GM19023 (cell line): ENCODE data around the gene SMIM32.

Experiments used
- ATAC-seq: cut with Tn5 transposase; IDR thresholded peaks from one replicate; pipeline ENCODE4 v1.9.1; 2021; ENCODE audit warnings: mild to moderate bottlenecking, moderate library complexity; ENCODE audit not compliant: unreplicated experiment

SMIM32 gene

DNA sequence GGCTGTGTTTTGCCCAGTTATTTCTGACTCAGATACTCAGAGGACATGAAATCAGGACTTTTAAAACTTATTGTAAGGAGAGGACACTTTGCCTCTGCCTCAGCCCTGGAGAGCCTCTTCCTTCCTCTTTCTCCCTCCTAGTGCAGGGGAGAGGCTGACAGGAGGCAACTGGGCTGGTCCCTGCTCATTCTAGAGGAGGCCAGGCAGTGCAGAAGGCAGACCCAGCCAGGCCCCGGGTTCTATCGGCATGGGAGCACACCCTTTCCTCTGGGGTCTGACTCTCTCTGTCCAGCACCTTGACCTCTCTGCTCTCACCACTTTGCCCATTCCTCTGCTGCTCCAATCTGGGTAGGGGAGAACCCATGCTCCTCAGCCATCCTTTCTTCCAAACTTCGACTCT, 16.0 kb upstream of the SMIM32 start:
- ATAC-seq, result no peak

DNA sequence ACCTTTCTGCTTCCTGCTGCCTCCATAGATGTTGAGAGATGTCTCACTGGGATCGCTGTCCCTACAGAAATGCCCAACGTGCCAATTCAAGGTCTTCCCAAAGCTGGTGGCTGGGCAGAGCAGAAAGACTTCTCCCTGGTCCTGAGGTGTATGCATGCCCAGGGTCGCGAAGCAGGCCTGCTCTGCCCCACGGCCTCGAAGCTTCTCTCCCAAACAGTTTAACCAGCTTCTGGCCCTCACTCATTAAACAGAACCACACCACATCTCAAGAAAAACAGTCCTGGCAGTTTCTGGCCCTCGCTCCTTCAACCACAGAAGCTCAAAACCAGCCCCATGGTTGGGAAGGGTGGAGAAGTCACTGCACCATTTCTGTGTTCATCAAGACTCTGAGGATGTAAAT, 14.7 kb upstream of the SMIM32 start:
- no peak for ATAC-seq

DNA sequence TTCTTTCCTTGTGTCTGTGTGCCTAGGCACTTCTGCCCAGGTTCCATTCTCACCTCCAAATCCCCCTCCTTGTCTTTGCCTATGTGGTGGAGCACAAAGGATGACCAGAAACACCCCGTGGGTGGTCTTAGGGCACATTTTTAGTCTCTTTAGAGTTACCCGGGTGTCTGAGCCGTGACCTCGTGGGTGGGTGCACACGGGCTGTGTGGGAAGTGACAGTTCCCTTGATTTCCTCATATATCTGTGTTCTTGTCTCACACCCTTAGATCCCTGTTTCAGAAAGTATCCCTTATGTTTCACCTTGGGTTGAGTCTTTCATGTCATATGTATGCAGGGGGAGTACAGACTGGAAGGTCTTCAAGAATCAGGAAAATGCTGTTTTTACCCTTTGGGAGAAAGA, 13.4 kb upstream of the SMIM32 start:
- no peak for ATAC-seq

- no peak for ATAC-seq
These were observed 13.0 kb upstream of the SMIM32 start for GRCh38 chr5:136205941-136206340.

DNA sequence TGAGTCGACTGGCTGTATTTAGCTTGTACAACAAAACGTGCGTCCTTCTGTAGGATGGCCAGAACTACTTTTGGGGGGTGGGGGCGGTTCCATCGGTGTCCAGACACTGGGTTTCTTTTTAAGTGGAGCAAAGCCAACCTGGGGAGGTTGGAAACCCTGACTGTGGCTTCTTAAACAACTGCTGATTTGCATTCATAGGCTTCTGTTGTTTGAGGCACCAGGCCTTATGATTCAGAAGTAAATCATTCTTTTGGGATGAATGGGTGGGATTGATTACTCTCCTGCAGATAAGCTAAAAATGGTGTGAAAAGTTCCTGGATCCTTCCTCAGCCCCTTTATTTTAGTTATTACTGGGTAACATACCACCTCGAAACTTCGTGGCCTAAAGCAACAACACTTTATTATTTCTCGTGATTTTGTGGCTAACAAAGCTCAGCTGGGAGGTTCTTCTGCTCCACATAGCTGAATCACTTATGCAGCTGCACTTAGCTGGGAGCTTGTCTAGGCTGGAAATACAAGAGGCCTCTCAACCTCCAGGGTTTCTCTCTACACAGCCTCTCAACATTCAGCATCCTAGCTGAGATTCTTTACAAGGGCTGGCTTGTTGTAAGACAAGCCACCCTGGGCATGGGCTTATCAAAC, 12.2 kb upstream of the SMIM32 start:
- ATAC-seq, result no peak

DNA sequence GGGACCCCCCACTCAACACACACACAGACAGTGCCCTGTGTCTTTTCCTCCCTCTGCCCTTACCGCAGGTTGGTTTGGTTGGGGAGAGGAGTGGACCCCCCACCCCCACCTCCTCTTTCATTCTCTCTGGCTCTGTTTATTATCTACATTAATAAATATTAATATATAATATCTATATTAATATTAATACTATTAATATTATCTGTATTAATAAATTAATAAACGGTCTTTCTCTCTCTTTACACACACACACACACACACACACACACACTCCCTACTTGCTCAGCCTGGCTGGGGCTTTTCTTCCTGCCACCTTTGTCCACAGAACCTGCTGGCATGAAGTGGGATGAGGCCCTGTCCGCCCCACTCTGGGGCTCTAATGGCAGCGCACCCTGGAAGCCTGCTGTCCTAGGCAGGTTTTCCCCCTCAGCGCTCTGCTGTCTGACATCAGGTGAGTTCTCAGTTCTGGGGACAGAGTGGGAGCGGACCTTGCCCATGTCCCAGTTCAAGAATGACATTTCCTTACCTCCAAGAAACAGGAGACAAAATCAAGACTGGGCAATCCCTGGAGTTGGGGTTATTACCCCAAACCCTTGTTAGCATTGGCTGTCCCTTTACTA, 10.5 kb upstream of the SMIM32 start:
- ATAC-seq, result no peak

- no peak for ATAC-seq
These were observed 9.7 kb upstream of the SMIM32 start for GRCh38 chr5:136202469-136203205.

DNA sequence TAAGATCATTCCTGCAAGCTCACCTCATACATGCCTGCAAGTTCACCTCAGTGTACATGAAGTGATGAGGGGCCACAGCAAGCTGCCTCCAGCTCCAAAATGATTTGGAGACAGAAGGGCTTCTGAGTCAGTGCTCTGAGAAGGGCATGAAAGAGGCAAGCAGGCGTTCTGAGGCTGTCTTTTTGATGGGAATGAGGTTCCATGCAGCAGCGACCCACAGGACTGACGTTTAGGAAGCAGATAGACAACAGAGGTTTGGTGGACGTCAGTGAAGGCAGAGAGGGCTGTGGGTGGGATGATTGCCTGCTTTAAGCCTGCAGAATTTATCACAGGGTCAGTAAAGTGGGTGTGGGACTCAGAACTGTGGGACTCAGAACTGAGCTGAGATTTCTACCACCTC, 8.9 kb upstream of the SMIM32 start:
- no peak for ATAC-seq

DNA sequence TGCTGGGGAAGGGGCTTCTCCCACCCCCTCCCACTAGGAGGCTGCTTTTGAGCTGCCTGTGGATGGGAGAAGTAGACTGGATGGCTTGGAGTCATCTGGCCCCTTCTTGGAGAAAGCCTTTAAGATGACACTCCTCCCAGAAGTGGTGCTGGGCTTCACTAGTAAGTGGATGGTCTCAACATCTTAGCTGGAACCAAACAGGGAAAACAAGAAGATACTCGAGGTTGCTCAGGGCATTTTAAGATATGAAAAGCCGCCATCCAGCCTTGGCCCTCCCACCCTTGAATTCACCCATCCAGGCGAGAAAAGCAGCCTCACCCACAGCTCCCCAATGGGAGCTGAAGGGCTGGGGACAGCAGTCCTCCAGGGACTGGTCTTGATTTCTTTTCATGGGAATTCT, 7.8 kb upstream of the SMIM32 start:
- no peak for ATAC-seq

GRCh38 chr5:136200130-136200529, 7.2 kb upstream of the SMIM32 start:
- no peak for ATAC-seq

GRCh38 chr5:136199408-136199807, 6.4 kb upstream of the SMIM32 start:
- no peak for ATAC-seq

- no peak for ATAC-seq
These were observed 5.5 kb upstream of the SMIM32 start for GRCh38 chr5:136198453-136198852.

GRCh38 chr5:136197462-136198142, 4.6 kb upstream of the SMIM32 start:
- ATAC-seq, result no peak

GRCh38 chr5:136195971-136196820, 3.2 kb upstream of the SMIM32 start:
- no peak for ATAC-seq

DNA sequence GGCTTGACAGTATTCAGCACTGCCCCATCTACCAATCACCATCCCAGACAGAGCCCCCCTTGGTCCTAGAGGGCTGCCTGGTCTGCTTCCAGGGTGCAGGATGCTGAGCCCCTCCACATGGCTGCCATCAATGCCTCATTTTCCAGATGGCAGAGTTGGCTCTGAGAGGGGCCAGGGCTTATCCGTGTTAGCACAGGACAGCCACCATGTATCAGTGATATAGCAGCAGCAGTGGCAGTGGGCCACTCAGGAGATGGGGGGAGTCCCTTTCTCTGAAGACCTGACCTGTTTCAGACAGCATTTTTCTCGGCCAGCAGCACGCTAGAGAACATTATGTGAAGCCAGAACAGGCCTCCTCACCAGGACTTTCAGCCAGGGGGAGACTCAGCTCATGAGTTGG, 1.6 kb upstream of the SMIM32 start:
- no peak for ATAC-seq

- no peak for ATAC-seq
These were observed 467 bp upstream of the SMIM32 start for GRCh38 chr5:136193322-136193935.

GRCh38 chr5:136192015-136192525, 892 bp downstream of the SMIM32 start:
- ATAC-seq, result no peak

GRCh38 chr5:136191304-136192014, 1.5 kb downstream of the SMIM32 start:
- no peak for ATAC-seq

- no peak for ATAC-seq
These were observed 2.1 kb downstream of the SMIM32 start for GRCh38 chr5:136190904-136191303.
